PFSK-1 (cell line): Measurements from ENCODE around the gene ATP6V0B.

Source experiments
- FOXP2 ChIP-seq: optimal IDR thresholded peaks from 2 replicates; pipeline ENCODE3; 2011; ENCODE audit warnings: borderline replicate concordance, control low read depth, inconsistent platforms; ENCODE audit not compliant: insufficient read depth; ENCODE audit errors: extremely low read length, extremely low read depth
- POLR2AphosphoS5 ChIP-seq: IDR thresholded peaks from 2 replicates; pipeline ENCODE4 v1.6.1; 2012; ENCODE audit warnings: low read depth, mild to moderate bottlenecking, control low read depth, low read length, moderate library complexity
- SIN3A ChIP-seq: IDR thresholded peaks from 2 replicates; pipeline ENCODE4 v1.6.1; 2012; ENCODE audit warnings: mild to moderate bottlenecking, low read length, moderate library complexity, borderline replicate concordance; ENCODE audit not compliant: insufficient read depth
- TAF1 ChIP-seq: IDR thresholded peaks from 2 replicates; pipeline ENCODE4 v1.6.1; 2012; ENCODE audit warnings: low read length, control low read depth, borderline replicate concordance; ENCODE audit not compliant: insufficient read depth
- TF ChIP-seq, protein P1 (sequence below), 2 experiments: IDR thresholded peaks; 2 replicates each; pipeline versions ENCODE4 v1.6.1 to v1.8.0; 2011 to 2012; ENCODE audit warnings: low read depth in 2 of 2, low read length in 2 of 2, control low read depth in 1 of 2, inconsistent platforms in 1 of 2, mild to moderate bottlenecking in 1 of 2, moderate library complexity in 1 of 2; ENCODE audit not compliant: insufficient read depth in 1 of 2

ATP6V0B gene

DNA sequence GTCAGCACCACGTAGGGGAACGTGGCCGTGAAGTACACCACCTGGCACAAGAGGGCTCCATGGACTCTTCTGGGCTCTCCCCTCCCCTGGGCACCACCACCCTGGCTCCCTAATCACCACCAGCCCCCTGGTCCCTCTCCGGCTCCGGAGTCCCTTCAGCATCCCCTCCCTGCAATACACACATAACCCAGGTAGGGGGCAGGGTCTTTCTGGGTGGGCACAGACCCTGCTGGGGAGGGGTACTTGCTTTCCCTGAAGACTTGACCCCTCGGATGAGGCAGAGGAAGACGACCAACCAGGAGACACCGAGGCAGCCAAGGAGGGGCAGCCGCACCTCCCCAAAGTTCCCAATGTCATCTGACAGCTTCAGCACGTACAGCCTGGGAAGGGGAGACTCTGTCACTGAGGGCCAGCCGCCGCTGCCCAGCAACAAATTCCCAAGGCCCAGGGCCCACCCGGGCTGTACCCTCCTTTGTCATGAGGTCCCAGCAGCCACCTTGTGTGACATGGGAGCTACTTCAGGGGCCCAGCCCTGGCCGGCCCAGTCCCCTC is 27.9 kb downstream of the ATP6V0B start:
- TF ChIP-seq FOXP2, result no peak
- TF ChIP-seq POLR2AphosphoS5, result no peak
- no peak for TF ChIP-seq SIN3A
- no peak for TF ChIP-seq TAF1
- TF ChIP-seq, protein P1, sequence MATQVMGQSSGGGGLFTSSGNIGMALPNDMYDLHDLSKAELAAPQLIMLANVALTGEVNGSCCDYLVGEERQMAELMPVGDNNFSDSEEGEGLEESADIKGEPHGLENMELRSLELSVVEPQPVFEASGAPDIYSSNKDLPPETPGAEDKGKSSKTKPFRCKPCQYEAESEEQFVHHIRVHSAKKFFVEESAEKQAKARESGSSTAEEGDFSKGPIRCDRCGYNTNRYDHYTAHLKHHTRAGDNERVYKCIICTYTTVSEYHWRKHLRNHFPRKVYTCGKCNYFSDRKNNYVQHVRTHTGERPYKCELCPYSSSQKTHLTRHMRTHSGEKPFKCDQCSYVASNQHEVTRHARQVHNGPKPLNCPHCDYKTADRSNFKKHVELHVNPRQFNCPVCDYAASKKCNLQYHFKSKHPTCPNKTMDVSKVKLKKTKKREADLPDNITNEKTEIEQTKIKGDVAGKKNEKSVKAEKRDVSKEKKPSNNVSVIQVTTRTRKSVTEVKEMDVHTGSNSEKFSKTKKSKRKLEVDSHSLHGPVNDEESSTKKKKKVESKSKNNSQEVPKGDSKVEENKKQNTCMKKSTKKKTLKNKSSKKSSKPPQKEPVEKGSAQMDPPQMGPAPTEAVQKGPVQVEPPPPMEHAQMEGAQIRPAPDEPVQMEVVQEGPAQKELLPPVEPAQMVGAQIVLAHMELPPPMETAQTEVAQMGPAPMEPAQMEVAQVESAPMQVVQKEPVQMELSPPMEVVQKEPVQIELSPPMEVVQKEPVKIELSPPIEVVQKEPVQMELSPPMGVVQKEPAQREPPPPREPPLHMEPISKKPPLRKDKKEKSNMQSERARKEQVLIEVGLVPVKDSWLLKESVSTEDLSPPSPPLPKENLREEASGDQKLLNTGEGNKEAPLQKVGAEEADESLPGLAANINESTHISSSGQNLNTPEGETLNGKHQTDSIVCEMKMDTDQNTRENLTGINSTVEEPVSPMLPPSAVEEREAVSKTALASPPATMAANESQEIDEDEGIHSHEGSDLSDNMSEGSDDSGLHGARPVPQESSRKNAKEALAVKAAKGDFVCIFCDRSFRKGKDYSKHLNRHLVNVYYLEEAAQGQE (IDR thresholded peaks at IDR 0.05; ENCODE audit: insufficient read depth in 1 of 2, low read depth in 2 of 2, low read length in 2 of 2), result no peak

DNA sequence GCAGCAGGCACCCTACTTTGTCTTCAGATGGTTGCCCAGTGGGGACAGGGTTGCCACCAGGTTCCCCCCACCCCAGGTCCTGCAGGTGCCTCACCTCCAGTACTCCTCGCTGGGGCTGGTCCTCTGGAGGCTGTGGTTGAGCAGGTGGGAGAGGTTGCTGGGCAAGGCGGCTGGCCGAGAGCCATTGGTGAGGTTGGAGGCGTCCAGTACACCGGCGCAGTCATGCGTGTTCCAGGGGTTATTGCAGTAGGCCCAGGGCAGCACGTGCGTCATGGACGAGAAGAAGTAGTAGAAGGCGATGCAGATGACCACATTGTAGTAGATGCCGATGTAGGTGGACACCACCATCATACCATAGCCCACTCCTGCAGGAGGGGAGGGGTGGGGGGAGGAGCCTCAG is 33.5 kb downstream of the ATP6V0B start:
- no peak for TF ChIP-seq TAF1
- no peak for TF ChIP-seq SIN3A
- TF ChIP-seq, protein P1 (IDR thresholded peaks at IDR 0.05; ENCODE audit: insufficient read depth in 1 of 2, low read depth in 2 of 2, low read length in 2 of 2), result no peak
- TF ChIP-seq POLR2AphosphoS5, result no peak
- no peak for TF ChIP-seq FOXP2

DNA sequence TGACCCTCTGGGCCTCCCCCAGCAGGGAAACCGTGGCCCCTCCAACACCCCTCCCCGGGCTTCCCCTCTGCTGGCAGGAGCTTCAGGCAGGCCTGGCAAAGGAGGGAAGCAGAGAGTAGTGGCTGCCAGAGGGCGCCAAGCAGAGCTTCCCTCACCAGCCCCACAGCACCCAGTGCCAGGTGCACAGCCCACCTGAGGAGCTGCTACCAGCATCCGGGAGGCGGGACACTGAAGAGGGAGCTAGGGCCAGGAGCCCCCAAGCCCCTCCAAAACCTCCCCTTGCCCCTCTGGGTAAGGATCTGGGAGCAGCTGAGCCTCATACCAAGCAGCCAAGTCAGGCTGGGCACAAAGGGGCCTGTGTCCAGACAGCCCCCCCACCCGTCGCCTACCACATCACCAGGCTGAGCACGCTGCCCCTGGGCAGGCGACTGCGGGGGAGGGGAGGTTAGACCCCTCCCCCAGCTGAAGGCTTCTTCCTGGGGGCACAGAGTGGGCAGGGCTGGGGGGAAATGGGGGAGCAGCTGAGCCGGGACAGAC is 36.2 kb downstream of the ATP6V0B start:
- TF ChIP-seq FOXP2 (no peak), TAF1 (no peak), SIN3A (no peak)
- TF ChIP-seq, protein P1 (IDR thresholded peaks at IDR 0.05; ENCODE audit: insufficient read depth in 1 of 2, low read depth in 2 of 2, low read length in 2 of 2), result no peak

DNA sequence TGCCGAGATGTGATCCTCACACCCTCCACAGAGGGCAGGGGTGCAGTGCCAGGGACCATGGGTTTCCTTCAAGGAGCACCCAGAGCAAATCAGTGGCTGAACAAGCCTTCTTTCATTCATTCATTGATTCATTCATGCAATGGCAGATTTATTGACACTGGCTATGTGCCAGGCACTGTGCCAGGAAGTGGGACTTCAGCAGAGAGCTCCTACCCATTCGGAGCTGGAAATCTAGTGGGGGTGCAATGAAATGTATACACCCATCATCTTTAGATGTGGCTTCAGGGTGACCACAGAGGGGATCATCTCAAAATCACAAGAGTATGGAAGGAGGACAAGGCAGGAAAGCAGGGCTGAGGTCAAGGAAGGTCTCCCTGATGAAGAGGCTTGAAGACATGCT is 37.6 kb downstream of the ATP6V0B start:
- TF ChIP-seq SIN3A, result no peak
- TF ChIP-seq, protein P1 (IDR thresholded peaks at IDR 0.05; ENCODE audit: insufficient read depth in 1 of 2, low read depth in 2 of 2, low read length in 2 of 2), result no peak
- no peak for TF ChIP-seq POLR2AphosphoS5
- TF ChIP-seq FOXP2, result no peak
- TF ChIP-seq TAF1, result no peak
